Measurements from ENCODE around the gene USP44. TPM values are rescaled to one million over a fixed set of nuclear protein-coding genes. Genes with fewer than 3 reads are reported as not detected.

USP44 gene
- total and polyA plus RNA-seq, 2 donors (not counting 3 experiments of a cell fraction or from before 2014, with no cell fraction given): 0.91 to 3.1 TPM

DNA sequence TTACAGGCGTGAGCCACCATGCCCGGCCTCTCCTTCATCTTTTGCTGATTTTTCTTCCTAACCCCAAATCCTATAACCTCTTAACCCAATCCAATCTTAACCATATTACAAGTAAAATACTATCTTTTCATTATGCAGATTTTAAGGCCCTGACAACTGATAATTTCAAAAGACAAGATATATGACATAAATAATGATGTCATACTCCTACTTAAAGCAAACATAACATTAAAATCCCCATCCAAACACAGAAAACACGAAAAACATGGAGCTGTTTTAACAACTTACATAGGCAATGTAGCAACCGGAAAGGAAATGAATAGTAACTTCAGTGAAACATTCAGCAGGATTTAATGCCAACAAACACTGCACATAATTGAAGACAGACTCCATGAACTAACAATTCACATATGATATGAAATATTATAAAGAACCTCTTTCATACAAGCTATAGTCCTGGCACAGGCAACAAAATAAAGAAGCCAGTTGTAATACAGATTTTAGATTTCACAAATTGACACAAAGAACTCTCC is 21.5 kb downstream of the USP44 start:
- H3K27ac ChIP-seq (ENCODE audit: insufficient read depth, low read depth, low read length): no peak overlapping the region
- BruUV-seq (replicated peaks): no TSS peak

More for the DNA sequence above, 21.5 kb downstream of the USP44 start:
- FAIRE-seq (no peak), DNase-seq (ENCODE audit: low read depth, low spot score) (no peak)
- H3K4me2 ChIP-seq (ENCODE audit: insufficient read depth, low read length): no peak overlapping the region
- intact Hi-C loops (cut with micrococcal nuclease): loop anchor here (5.0 kb wide), 1 partner anchor 982 kb away; no protein-coding TSS in a partner anchor
- dilution Hi-C loops (cut with MboI; ENCODE audit: extremely low pct_ligation_motif_present, low sequenced_read_pairs): no loop called here
- H4K20me1 ChIP-seq (replicated peaks; ENCODE audit: control insufficient read depth, extremely low read depth, insufficient read depth, low read length): no peaks in the 10 kb centered on the region
- no peaks in the 10 kb centered on the region for H3K27me3 ChIP-seq (ENCODE audit: control insufficient read depth in 2 of 2, insufficient read depth in 2 of 2, low read length in 2 of 2)
- no peaks in the 10 kb centered on the region for H3K4me1 ChIP-seq (ENCODE audit: control insufficient read depth, extremely low read depth, insufficient read depth, low read length)
- no peaks in the 10 kb centered on the region for H3K79me2 ChIP-seq (ENCODE audit: control insufficient read depth, insufficient read depth, low read length)
- H3K36me3 ChIP-seq (ENCODE audit: control insufficient read depth in 2 of 2, extremely low read depth in 1 of 2, insufficient read depth in 2 of 2, low read length in 2 of 2): no peaks in the 10 kb centered on the region
- no peaks in the 10 kb centered on the region for H3K9me1 ChIP-seq (replicated peaks; ENCODE audit: control insufficient read depth, extremely low read depth, insufficient read depth, low read length)
- ChIA-PET CTCF (interaction anchor here (0.6 to 1.0 kb wide), 2 partner anchors 8 to 10 kb away, joined by 3 to 4 read pairs; no protein-coding TSS in a partner anchor), POLR2A (no interaction called here)
- H3K9me3 ChIP-seq (replicated peaks; ENCODE audit: control insufficient read depth, insufficient read depth, low read length): no peaks in the 10 kb centered on the region
- H2AFZ ChIP-seq (ENCODE audit: low read depth, low read length): no peak overlapping the region
- H3K9ac ChIP-seq (replicated peaks; ENCODE audit: extremely low read depth, insufficient read depth, low read length): no peak overlapping the region
- TF ChIP-seq JUN (IDR thresholded peaks at IDR 0.05; ENCODE audit: borderline replicate concordance, insufficient read depth, insufficient read length, low read depth) (no peak), FOS (IDR thresholded peaks at IDR 0.05; ENCODE audit: borderline replicate concordance, insufficient read depth, low read length) (no peak), POLR2AphosphoS5 (IDR thresholded peaks at IDR 0.05; ENCODE audit: insufficient read depth, low read depth, low read length) (no peak), GATA2 (IDR thresholded peaks at IDR 0.05; ENCODE audit: insufficient read depth, insufficient read length, low read depth, low read length) (no peak), EZH2 (IDR thresholded peaks at IDR 0.05; ENCODE audit: borderline replicate concordance, low read depth, low read length, severe bottlenecking) (no peak)
- TF ChIP-seq, protein P1, sequence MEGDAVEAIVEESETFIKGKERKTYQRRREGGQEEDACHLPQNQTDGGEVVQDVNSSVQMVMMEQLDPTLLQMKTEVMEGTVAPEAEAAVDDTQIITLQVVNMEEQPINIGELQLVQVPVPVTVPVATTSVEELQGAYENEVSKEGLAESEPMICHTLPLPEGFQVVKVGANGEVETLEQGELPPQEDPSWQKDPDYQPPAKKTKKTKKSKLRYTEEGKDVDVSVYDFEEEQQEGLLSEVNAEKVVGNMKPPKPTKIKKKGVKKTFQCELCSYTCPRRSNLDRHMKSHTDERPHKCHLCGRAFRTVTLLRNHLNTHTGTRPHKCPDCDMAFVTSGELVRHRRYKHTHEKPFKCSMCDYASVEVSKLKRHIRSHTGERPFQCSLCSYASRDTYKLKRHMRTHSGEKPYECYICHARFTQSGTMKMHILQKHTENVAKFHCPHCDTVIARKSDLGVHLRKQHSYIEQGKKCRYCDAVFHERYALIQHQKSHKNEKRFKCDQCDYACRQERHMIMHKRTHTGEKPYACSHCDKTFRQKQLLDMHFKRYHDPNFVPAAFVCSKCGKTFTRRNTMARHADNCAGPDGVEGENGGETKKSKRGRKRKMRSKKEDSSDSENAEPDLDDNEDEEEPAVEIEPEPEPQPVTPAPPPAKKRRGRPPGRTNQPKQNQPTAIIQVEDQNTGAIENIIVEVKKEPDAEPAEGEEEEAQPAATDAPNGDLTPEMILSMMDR (IDR thresholded peaks at IDR 0.05; ENCODE audit: extremely low read depth in 1 of 2, insufficient read depth in 1 of 2, low read depth in 1 of 2, low read length in 2 of 2): no peak
- TF ChIP-seq, protein P2, sequence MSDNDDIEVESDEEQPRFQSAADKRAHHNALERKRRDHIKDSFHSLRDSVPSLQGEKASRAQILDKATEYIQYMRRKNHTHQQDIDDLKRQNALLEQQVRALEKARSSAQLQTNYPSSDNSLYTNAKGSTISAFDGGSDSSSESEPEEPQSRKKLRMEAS (IDR thresholded peaks at IDR 0.05; ENCODE audit: insufficient read depth, insufficient read length): no peak
- H3K4me3 ChIP-seq (replicated peaks in 1 of 3; ENCODE audit: insufficient read depth in 1 of 3, low read depth in 1 of 3, low read length in 3 of 3): no peak overlapping the region

All from endothelial cell of umbilical vein (primary cell).